Activated CD4-positive, alpha-beta T cell treated with anti-CD3 and anti-CD28 coated beads, Interleukin-2, amount 50 U/mL, for 48 hours (primary cell): ENCODE results near the gene RHEB.

ENCODE experiments used
- DNase-seq, 2 experiments: peaks; one replicate each; pipeline ENCODE4 v3.0.0-alpha.2; 2020

RHEB gene

GRCh38 chr7:151468217-151469018, 51.3 kb downstream of the RHEB start:
- DNase-seq: no peak

GRCh38 chr7:151465169-151465568, 54.5 kb downstream of the RHEB start:
- DNase-seq: no peak

- no peak for DNase-seq
These were observed 57.4 kb downstream of the RHEB start for GRCh38 chr7:151462306-151462779.

GRCh38 chr7:151461942-151462230, 57.8 kb downstream of the RHEB start:
- no peak for DNase-seq

- no peak for DNase-seq
These were observed 58.4 kb downstream of the RHEB start for GRCh38 chr7:151461096-151461941.

- DNase-seq: no peak
These were observed 59.2 kb downstream of the RHEB start for GRCh38 chr7:151460474-151460855.

GRCh38 chr7:151459726-151460473, 59.8 kb downstream of the RHEB start:
- no peak for DNase-seq

GRCh38 chr7:151457534-151457933, 62.2 kb downstream of the RHEB start:
- no peak for DNase-seq

GRCh38 chr7:151456782-151457181, 62.9 kb downstream of the RHEB start:
- DNase-seq: no peak

- no peak for DNase-seq
These were observed 63.4 kb downstream of the RHEB start for GRCh38 chr7:151456276-151456675.

GRCh38 chr7:151455690-151456089, 64.0 kb downstream of the RHEB start:
- DNase-seq: no peak

GRCh38 chr7:151454932-151455530, 64.7 kb downstream of the RHEB start:
- no peak for DNase-seq

- DNase-seq: no peak
These were observed 65.4 kb downstream of the RHEB start for GRCh38 chr7:151454305-151454704.

GRCh38 chr7:151453326-151453791, 66.3 kb downstream of the RHEB start:
- DNase-seq: no peak

GRCh38 chr7:151452680-151453325, 66.9 kb downstream of the RHEB start:
- no peak for DNase-seq

- no peak for DNase-seq
These were observed 67.8 kb downstream of the RHEB start for GRCh38 chr7:151451626-151452571.

GRCh38 chr7:151451156-151451555, 68.5 kb downstream of the RHEB start:
- DNase-seq: no peak

- no peak for DNase-seq
These were observed 69.7 kb downstream of the RHEB start for GRCh38 chr7:151449990-151450389.

- peak; percentile 80 to 85 for DNase-seq
These were observed 71.1 kb downstream of the RHEB start for GRCh38 chr7:151448261-151449252.

- no peak for DNase-seq
These were observed 71.8 kb downstream of the RHEB start for GRCh38 chr7:151447901-151448260.
